MM.1S (cell line): Measurements from ENCODE around the gene ZNF862.

Source experiments
- EZH2 ChIP-seq: fragments of 300-600 bp; sonication (generic); optimal IDR thresholded peaks from 2 replicates; pipeline ENCODE3; 2017; ENCODE audit warnings: low read depth, mild to moderate bottlenecking, antibody characterized with exemption, low read length, mixed read lengths
- EZH2phosphoT487 ChIP-seq: fragments of 300-600 bp; sonication (generic); IDR thresholded peaks from 2 replicates; pipeline ENCODE4 v1.6.1; 2018; ENCODE audit warnings: antibody characterized with exemption, low read length
- TF ChIP-seq, protein P1 (sequence below): fragments of 300-600 bp; sonication (generic); IDR thresholded peaks from 2 replicates; pipeline ENCODE4 v1.5.1; 2016; ENCODE audit warnings: antibody characterized with exemption, low read length, mixed read lengths

GRCh38 chr7:149862156-149862555, 24.0 kb downstream of the ZNF862 start:
- TF ChIP-seq, protein P1, sequence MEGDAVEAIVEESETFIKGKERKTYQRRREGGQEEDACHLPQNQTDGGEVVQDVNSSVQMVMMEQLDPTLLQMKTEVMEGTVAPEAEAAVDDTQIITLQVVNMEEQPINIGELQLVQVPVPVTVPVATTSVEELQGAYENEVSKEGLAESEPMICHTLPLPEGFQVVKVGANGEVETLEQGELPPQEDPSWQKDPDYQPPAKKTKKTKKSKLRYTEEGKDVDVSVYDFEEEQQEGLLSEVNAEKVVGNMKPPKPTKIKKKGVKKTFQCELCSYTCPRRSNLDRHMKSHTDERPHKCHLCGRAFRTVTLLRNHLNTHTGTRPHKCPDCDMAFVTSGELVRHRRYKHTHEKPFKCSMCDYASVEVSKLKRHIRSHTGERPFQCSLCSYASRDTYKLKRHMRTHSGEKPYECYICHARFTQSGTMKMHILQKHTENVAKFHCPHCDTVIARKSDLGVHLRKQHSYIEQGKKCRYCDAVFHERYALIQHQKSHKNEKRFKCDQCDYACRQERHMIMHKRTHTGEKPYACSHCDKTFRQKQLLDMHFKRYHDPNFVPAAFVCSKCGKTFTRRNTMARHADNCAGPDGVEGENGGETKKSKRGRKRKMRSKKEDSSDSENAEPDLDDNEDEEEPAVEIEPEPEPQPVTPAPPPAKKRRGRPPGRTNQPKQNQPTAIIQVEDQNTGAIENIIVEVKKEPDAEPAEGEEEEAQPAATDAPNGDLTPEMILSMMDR = no peak
- TF ChIP-seq EZH2 = no peak
- no peak for TF ChIP-seq EZH2phosphoT487
